ENCODE data around the gene SLC6A15. TPM values are rescaled to one million over a fixed set of nuclear protein-coding genes. Genes with fewer than 3 reads are reported as not detected.

The SLC6A15 gene
- total and polyA plus RNA-seq, 4 donors, result not detected

DNA sequence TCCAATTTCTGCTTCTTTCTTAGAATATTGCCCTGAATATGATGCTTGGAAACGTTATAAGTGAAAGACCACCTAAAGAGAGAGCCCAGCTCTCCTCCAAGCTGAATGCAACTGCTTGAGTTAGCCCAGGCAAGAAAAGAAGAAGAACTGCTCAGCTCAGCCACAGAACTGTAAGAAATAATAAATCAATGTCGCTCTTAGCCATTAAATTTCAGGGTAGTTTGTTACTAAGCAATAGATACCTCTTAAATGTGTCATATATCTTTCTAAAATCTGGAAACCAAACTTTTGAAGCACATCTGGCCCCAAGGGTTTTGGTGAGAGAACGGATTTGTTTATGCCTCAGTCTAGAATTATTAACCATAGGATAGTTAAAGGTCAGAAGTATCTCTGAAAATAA lies 50.4 kb downstream of the SLC6A15 start:
- peaks cover 0 to 4% (median 0%) of the 10 kb centered on the region in 4 donors for H3K27me3 ChIP-seq (ENCODE audit: control insufficient read depth in 4 of 4, insufficient read depth in 4 of 4, low read length in 3 of 4)
- DNase-seq (ENCODE audit: low spot score), result no peak
- TF ChIP-seq RXRA (IDR thresholded peaks at IDR 0.05), result no peak
- TF ChIP-seq REST (IDR thresholded peaks at IDR 0.05), result no peak
- TF ChIP-seq, protein P1, sequence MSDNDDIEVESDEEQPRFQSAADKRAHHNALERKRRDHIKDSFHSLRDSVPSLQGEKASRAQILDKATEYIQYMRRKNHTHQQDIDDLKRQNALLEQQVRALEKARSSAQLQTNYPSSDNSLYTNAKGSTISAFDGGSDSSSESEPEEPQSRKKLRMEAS (IDR thresholded peaks at IDR 0.05), result no peak
- no peak for TF ChIP-seq YY1 (IDR thresholded peaks at IDR 0.05)
- TF ChIP-seq, protein P2, sequence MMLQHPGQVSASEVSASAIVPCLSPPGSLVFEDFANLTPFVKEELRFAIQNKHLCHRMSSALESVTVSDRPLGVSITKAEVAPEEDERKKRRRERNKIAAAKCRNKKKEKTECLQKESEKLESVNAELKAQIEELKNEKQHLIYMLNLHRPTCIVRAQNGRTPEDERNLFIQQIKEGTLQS (IDR thresholded peaks at IDR 0.05), result no peak
- TF ChIP-seq SP1 (IDR thresholded peaks at IDR 0.05), result no peak
- TF ChIP-seq NR2F2 (IDR thresholded peaks at IDR 0.05), result no peak
- TF ChIP-seq GABPA (IDR thresholded peaks at IDR 0.05 in 1 of 2, conservative IDR thresholded peaks at IDR 0.05 in 1 of 2), result no peak
- no peak for TF ChIP-seq EGR1 (IDR thresholded peaks at IDR 0.05; ENCODE audit: low read depth in 2 of 2)

DNA sequence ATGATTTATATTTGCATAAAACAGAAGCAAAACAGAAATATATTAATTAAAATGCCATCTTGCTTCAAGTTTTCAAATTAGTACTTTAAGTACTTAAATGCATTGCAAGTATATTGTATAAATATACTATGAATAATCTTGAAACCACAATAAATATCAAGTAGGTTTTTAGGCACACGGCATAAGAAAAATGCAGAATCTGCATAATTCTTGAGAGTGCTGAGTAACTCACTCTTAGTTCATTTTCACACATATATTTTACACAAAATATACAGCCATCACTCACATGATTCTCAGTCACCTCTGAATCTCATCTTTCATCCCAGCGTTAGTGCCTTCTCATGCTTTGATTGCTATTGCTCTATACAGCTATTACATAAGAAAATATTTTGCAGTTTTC lies 51.9 kb downstream of the SLC6A15 start:
- no peak for DNase-seq (ENCODE audit: low spot score)
- no peaks in the 10 kb centered on the region for H3K4me1 ChIP-seq (ENCODE audit: control insufficient read depth in 4 of 4, insufficient read depth in 4 of 4, low read length in 3 of 4)
- TF ChIP-seq RXRA (IDR thresholded peaks at IDR 0.05) (no peak), FOXA1 (IDR thresholded peaks at IDR 0.05) (no peak), RAD21 (IDR thresholded peaks at IDR 0.05) (no peak), HNF4G (IDR thresholded peaks at IDR 0.05) (no peak), JUND (IDR thresholded peaks at IDR 0.05) (no peak), FOXA2 (IDR thresholded peaks at IDR 0.05) (no peak), ZBTB33 (IDR thresholded peaks at IDR 0.05) (no peak), EGR1 (IDR thresholded peaks at IDR 0.05; ENCODE audit: low read depth in 2 of 2) (no peak), TAF1 (conservative IDR thresholded peaks at IDR 0.05) (no peak), YY1 (IDR thresholded peaks at IDR 0.05) (no peak), REST (IDR thresholded peaks at IDR 0.05) (no peak), HNF4A (conservative IDR thresholded peaks at IDR 0.05) (no peak), SP1 (IDR thresholded peaks at IDR 0.05) (no peak), GABPA (IDR thresholded peaks at IDR 0.05 in 1 of 2, conservative IDR thresholded peaks at IDR 0.05 in 1 of 2) (no peak)
- TF ChIP-seq, protein P2 (IDR thresholded peaks at IDR 0.05), result no peak
- TF ChIP-seq, protein P3, sequence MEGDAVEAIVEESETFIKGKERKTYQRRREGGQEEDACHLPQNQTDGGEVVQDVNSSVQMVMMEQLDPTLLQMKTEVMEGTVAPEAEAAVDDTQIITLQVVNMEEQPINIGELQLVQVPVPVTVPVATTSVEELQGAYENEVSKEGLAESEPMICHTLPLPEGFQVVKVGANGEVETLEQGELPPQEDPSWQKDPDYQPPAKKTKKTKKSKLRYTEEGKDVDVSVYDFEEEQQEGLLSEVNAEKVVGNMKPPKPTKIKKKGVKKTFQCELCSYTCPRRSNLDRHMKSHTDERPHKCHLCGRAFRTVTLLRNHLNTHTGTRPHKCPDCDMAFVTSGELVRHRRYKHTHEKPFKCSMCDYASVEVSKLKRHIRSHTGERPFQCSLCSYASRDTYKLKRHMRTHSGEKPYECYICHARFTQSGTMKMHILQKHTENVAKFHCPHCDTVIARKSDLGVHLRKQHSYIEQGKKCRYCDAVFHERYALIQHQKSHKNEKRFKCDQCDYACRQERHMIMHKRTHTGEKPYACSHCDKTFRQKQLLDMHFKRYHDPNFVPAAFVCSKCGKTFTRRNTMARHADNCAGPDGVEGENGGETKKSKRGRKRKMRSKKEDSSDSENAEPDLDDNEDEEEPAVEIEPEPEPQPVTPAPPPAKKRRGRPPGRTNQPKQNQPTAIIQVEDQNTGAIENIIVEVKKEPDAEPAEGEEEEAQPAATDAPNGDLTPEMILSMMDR (IDR thresholded peaks at IDR 0.05; ENCODE audit: low read depth, low read length, missing input control), result no peak
- TF ChIP-seq, protein P1 (IDR thresholded peaks at IDR 0.05), result no peak
- WGBS, result 70% methylated on average over 2 of the region's 2 CpGs
- H3K27ac ChIP-seq (ENCODE audit: low read depth in 1 of 2, low read length in 2 of 2), result no peak overlapping the region
- H3K27me3 ChIP-seq (ENCODE audit: control insufficient read depth in 4 of 4, insufficient read depth in 4 of 4, low read length in 3 of 4), result peaks cover 0 to 4% (median 0%) of the 10 kb centered on the region in 4 donors
- no peak overlapping the region for H3K4me3 ChIP-seq (ENCODE audit: low read depth in 1 of 3, low read length in 3 of 3)
- H3K36me3 ChIP-seq (ENCODE audit: control insufficient read depth in 4 of 4, insufficient read depth in 3 of 4, low read depth in 1 of 4, low read length in 3 of 4), result no peaks in the 10 kb centered on the region
- no peak overlapping the region for H3K9ac ChIP-seq (ENCODE audit: low read depth in 1 of 2, low read length in 2 of 2)
- H3K9me3 ChIP-seq (ENCODE audit: control insufficient read depth in 4 of 4, low read length in 3 of 4), result no peaks in the 10 kb centered on the region

More for the DNA sequence above, 50.4 kb downstream of the SLC6A15 start:
- Histone ChIP-seq H3K27ac (ENCODE audit: low read depth in 1 of 2, low read length in 2 of 2) (no peak overlapping the region), H3K4me1 (ENCODE audit: control insufficient read depth in 4 of 4, insufficient read depth in 4 of 4, low read length in 3 of 4) (no peaks in the 10 kb centered on the region), H3K9me3 (ENCODE audit: control insufficient read depth in 4 of 4, low read length in 3 of 4) (no peaks in the 10 kb centered on the region), H3K9ac (ENCODE audit: low read depth in 1 of 2, low read length in 2 of 2) (no peak overlapping the region), H3K36me3 (ENCODE audit: control insufficient read depth in 4 of 4, insufficient read depth in 3 of 4, low read depth in 1 of 4, low read length in 3 of 4) (no peaks in the 10 kb centered on the region), H3K4me3 (ENCODE audit: low read depth in 1 of 3, low read length in 3 of 3) (no peak overlapping the region)
- WGBS, result 59% methylated on average over 3 of the region's 3 CpGs

Data from liver (tissue), 9 donors.